ENCODE data around the gene ALAD. TPM values are rescaled to one million over a fixed set of nuclear protein-coding genes. Genes with fewer than 3 reads are reported as not detected.

ALAD gene
- total RNA-seq, 4 donors from 2014 or later, result 44.6 to 81.4 (median 62.2) TPM

DNA sequence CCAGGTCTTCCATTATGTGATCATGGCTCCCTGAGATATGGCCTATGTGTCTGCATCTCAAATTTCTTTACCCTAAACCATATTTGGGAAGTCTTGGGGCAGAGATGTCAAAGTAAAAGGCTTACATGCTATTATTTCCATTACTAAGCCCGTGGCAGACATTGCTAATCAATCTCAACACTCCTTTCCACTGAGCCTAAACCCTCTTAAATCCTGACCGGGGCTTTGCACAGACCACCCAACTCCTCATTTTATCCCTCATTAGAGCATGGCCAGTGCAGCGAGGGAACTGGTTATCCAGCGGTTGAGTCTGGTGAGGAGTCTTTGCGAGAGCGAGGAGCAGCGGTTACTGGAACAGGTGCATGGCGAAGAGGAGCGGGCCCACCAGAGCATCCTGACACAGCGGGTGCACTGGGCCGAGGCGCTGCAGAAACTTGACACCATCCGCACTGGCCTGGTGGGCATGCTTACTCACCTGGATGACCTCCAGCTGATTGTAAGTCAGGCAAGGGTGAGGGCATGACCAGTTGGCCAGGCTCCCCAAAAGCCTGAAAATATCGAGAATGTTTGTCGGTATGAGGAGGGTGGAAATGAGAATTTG is 40.7 kb downstream of the ALAD start:
- no peak for TF ChIP-seq POLR2A (IDR thresholded peaks at IDR 0.05)
- TF ChIP-seq, protein P1, sequence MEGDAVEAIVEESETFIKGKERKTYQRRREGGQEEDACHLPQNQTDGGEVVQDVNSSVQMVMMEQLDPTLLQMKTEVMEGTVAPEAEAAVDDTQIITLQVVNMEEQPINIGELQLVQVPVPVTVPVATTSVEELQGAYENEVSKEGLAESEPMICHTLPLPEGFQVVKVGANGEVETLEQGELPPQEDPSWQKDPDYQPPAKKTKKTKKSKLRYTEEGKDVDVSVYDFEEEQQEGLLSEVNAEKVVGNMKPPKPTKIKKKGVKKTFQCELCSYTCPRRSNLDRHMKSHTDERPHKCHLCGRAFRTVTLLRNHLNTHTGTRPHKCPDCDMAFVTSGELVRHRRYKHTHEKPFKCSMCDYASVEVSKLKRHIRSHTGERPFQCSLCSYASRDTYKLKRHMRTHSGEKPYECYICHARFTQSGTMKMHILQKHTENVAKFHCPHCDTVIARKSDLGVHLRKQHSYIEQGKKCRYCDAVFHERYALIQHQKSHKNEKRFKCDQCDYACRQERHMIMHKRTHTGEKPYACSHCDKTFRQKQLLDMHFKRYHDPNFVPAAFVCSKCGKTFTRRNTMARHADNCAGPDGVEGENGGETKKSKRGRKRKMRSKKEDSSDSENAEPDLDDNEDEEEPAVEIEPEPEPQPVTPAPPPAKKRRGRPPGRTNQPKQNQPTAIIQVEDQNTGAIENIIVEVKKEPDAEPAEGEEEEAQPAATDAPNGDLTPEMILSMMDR (IDR thresholded peaks at IDR 0.05), result no peak
- H3K4me3 ChIP-seq, result no peak overlapping the region
- no peaks in the 10 kb centered on the region for H3K9me3 ChIP-seq
- H3K27ac ChIP-seq, result no peak overlapping the region
- no peaks in the 10 kb centered on the region for H3K27me3 ChIP-seq
- H3K36me3 ChIP-seq, result no peaks in the 10 kb centered on the region
- DNase-seq, result peak in 1 of 3 donors; percentile 15
- no peaks in the 10 kb centered on the region for H3K4me1 ChIP-seq

DNA sequence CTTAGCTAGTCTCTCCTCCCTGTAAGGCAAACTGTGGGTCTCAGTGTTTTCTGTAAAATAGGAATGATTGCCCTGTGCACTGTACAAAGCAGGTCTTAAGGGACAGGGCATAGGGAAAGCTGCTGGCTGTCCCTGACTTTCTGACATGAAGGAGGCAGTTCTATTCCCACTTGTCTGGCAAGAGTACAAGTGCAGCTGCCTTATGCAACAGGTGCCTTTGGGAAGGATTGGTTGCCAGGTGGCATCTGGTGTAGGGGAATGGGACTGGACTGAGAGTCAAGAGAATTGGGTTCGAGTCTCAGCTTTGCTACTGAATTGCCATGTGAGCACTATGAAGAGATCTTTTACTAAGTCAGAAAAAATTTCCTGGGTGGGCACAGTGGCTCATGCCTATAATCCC is 41.7 kb downstream of the ALAD start:
- Histone ChIP-seq H3K36me3 (no peaks in the 10 kb centered on the region), H3K4me1 (no peaks in the 10 kb centered on the region), H3K27ac (no peak overlapping the region), H3K9me3 (no peaks in the 10 kb centered on the region), H3K4me3 (no peak overlapping the region), H3K27me3 (no peaks in the 10 kb centered on the region)
- peak in 1 of 3 donors; percentile 19 for DNase-seq
- TF ChIP-seq, protein P1 (IDR thresholded peaks at IDR 0.05), result no peak
- no peak for TF ChIP-seq POLR2A (IDR thresholded peaks at IDR 0.05)

- Histone ChIP-seq H3K27ac (no peak overlapping the region), H3K9me3 (no peaks in the 10 kb centered on the region), H3K36me3 (no peaks in the 10 kb centered on the region), H3K4me1 (no peaks in the 10 kb centered on the region), H3K27me3 (no peaks in the 10 kb centered on the region), H3K4me3 (no peak overlapping the region)
- TF ChIP-seq, protein P1 (IDR thresholded peaks at IDR 0.05), result no peak
- no peak for TF ChIP-seq POLR2A (IDR thresholded peaks at IDR 0.05)
- DNase-seq, result no peak
These were observed 44.3 kb downstream of the ALAD start for GRCh38 chr9:113356686-113357292.

- Histone ChIP-seq H3K4me1 (peaks cover 0 to 9% (median 3%) of the 10 kb centered on the region in 4 donors), H3K4me3 (no peak overlapping the region), H3K27me3 (no peaks in the 10 kb centered on the region), H3K27ac (no peak overlapping the region), H3K9me3 (no peaks in the 10 kb centered on the region), H3K36me3 (no peaks in the 10 kb centered on the region)
- DNase-seq, result peak in 1 of 3 donors; percentile 9
- TF ChIP-seq POLR2A (IDR thresholded peaks at IDR 0.05), result no peak
- TF ChIP-seq, protein P1 (IDR thresholded peaks at IDR 0.05), result no peak
These were observed 46.0 kb downstream of the ALAD start for GRCh38 chr9:113355040-113355596.

DNA sequence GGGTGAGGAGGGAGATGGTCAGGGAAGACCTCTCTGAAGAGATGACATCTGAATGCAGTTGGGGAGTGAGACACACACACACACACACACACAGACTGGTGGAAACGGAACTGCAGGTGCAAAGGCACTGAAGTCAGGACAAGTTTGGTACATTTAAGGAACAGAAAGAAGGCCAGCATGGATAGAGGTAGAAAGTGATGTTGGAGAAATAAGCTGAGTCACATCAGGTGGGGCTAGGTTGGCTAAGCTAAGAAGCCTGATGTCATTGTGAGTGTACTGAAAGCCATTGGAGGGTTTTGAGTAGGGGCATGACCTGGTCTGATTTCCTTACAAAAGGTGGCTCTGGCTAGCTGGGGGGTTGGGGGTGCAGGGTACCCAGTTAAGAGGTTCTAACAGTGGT is 48.7 kb downstream of the ALAD start:
- Histone ChIP-seq H3K4me1 (peaks cover 0 to 17% (median 7%) of the 10 kb centered on the region in 4 donors), H3K27ac (no peak overlapping the region)

More for the DNA sequence above, 48.7 kb downstream of the ALAD start:
- TF ChIP-seq, protein P1 (IDR thresholded peaks at IDR 0.05), result no peak
- TF ChIP-seq POLR2A (IDR thresholded peaks at IDR 0.05), result no peak
- Histone ChIP-seq H3K27me3 (no peaks in the 10 kb centered on the region), H3K36me3 (no peaks in the 10 kb centered on the region), H3K4me3 (no peak overlapping the region), H3K9me3 (no peaks in the 10 kb centered on the region)
- no peak for DNase-seq
